ENCODE measurements around the gene HBD. TPM values are rescaled to one million over a fixed set of nuclear protein-coding genes. Genes with fewer than 3 reads are reported as not detected.
"Not testable (repeated sequence)": the region's sequence is repeated elsewhere in the genome, so short reads cannot be mapped to it uniquely, and the experiment has no call there.

Gene HBD
- total RNA-seq, 1 donor from 2014 or later: not detected

GRCh38 chr11:5267033-5267563, 32.8 kb upstream of the HBD start:
- Mint-ChIP-seq H3K27me3 (ENCODE audit: low read depth) (peaks cover 45% of the 10 kb centered on the region), H3K9me3 (ENCODE audit: low read depth) (peaks cover 2% of the 10 kb centered on the region), H3K4me3 (ENCODE audit: unreplicated experiment) (no peak overlapping the region), H3K27ac (ENCODE audit: unreplicated experiment) (no peak overlapping the region), H3K4me1 (ENCODE audit: low read depth) (no peaks in the 10 kb centered on the region), H3K36me3 (ENCODE audit: low read depth) (no peaks in the 10 kb centered on the region)
- DNase-seq (ENCODE audit: low spot score): no peak
- TF ChIP-seq CTCF (IDR thresholded peaks at IDR 0.05): no peak

GRCh38 chr11:5266609-5267008, 32.3 kb upstream of the HBD start:
- Mint-ChIP-seq H3K4me1 (ENCODE audit: low read depth) (no peaks in the 10 kb centered on the region), H3K27me3 (ENCODE audit: low read depth) (peaks cover 45% of the 10 kb centered on the region), H3K27ac (ENCODE audit: unreplicated experiment) (no peak overlapping the region), H3K4me3 (ENCODE audit: unreplicated experiment) (no peak overlapping the region), H3K9me3 (ENCODE audit: low read depth) (peaks cover 2% of the 10 kb centered on the region), H3K36me3 (ENCODE audit: low read depth) (no peaks in the 10 kb centered on the region)
- TF ChIP-seq CTCF (IDR thresholded peaks at IDR 0.05): no peak
- DNase-seq (ENCODE audit: low spot score): no peak

GRCh38 chr11:5265832-5266231, 31.5 kb upstream of the HBD start:
- Mint-ChIP-seq H3K9me3 (ENCODE audit: low read depth) (peaks cover 2% of the 10 kb centered on the region), H3K27me3 (ENCODE audit: low read depth) (peaks cover 49% of the 10 kb centered on the region), H3K27ac (ENCODE audit: unreplicated experiment) (no peak overlapping the region), H3K4me1 (ENCODE audit: low read depth) (no peaks in the 10 kb centered on the region), H3K36me3 (ENCODE audit: low read depth) (no peaks in the 10 kb centered on the region), H3K4me3 (ENCODE audit: unreplicated experiment) (no peak overlapping the region)
- TF ChIP-seq CTCF (IDR thresholded peaks at IDR 0.05): no peak
- DNase-seq (ENCODE audit: low spot score): no peak

GRCh38 chr11:5258543-5259262, 24.4 kb upstream of the HBD start:
- TF ChIP-seq CTCF (IDR thresholded peaks at IDR 0.05): no peak
- Mint-ChIP-seq H3K36me3 (ENCODE audit: low read depth) (no peaks in the 10 kb centered on the region), H3K4me1 (ENCODE audit: low read depth) (no peaks in the 10 kb centered on the region), H3K4me3 (ENCODE audit: unreplicated experiment) (no peak overlapping the region), H3K9me3 (ENCODE audit: low read depth) (peaks cover 17% of the 10 kb centered on the region), H3K27me3 (ENCODE audit: low read depth) (peaks cover 28% of the 10 kb centered on the region), H3K27ac (ENCODE audit: unreplicated experiment) (no peak overlapping the region)
- DNase-seq (ENCODE audit: low spot score): no peak

GRCh38 chr11:5257296-5257695, 23.0 kb upstream of the HBD start:
- Mint-ChIP-seq H3K4me3 (ENCODE audit: unreplicated experiment) (no peak overlapping the region), H3K4me1 (ENCODE audit: low read depth) (no peaks in the 10 kb centered on the region), H3K27me3 (ENCODE audit: low read depth) (peaks cover 27% of the 10 kb centered on the region), H3K9me3 (ENCODE audit: low read depth) (peaks cover 15% of the 10 kb centered on the region), H3K27ac (ENCODE audit: unreplicated experiment) (no peak overlapping the region), H3K36me3 (ENCODE audit: low read depth) (no peaks in the 10 kb centered on the region)
- no peak for TF ChIP-seq CTCF (IDR thresholded peaks at IDR 0.05)
- DNase-seq (ENCODE audit: low spot score): no peak

- not testable (repeated sequence) for DNase-seq (ENCODE audit: low spot score); H3K4me3 Mint-ChIP-seq (ENCODE audit: unreplicated experiment); H3K27ac Mint-ChIP-seq (ENCODE audit: unreplicated experiment); H3K9me3 Mint-ChIP-seq (ENCODE audit: low read depth); H3K4me1 Mint-ChIP-seq (ENCODE audit: low read depth); H3K36me3 Mint-ChIP-seq (ENCODE audit: low read depth)
- peaks cover 19% of the 10 kb centered on the region for H3K27me3 Mint-ChIP-seq (ENCODE audit: low read depth)
Observed at GRCh38 chr11:5254646-5255413, 20.5 kb upstream of the HBD start, which contains the start of gene HBG2. Gene HBG2, minus strand, starts transcription at chr11:5254781. Its CDS starts 53 bp downstream, at chr11:5254728.

GRCh38 chr11:5254023-5254422, 19.7 kb upstream of the HBD start:
- H3K9me3 Mint-ChIP-seq (ENCODE audit: low read depth); H3K27ac Mint-ChIP-seq (ENCODE audit: unreplicated experiment); H3K4me3 Mint-ChIP-seq (ENCODE audit: unreplicated experiment); H3K36me3 Mint-ChIP-seq (ENCODE audit: low read depth); DNase-seq (ENCODE audit: low spot score); H3K4me1 Mint-ChIP-seq (ENCODE audit: low read depth): not testable (repeated sequence)
- H3K27me3 Mint-ChIP-seq (ENCODE audit: low read depth): peaks cover 16% of the 10 kb centered on the region

GRCh38 chr11:5253440-5253839, 19.2 kb upstream of the HBD start:
- not testable (repeated sequence) for H3K4me1 Mint-ChIP-seq (ENCODE audit: low read depth); H3K4me3 Mint-ChIP-seq (ENCODE audit: unreplicated experiment); H3K9me3 Mint-ChIP-seq (ENCODE audit: low read depth); DNase-seq (ENCODE audit: low spot score); H3K36me3 Mint-ChIP-seq (ENCODE audit: low read depth); H3K27ac Mint-ChIP-seq (ENCODE audit: unreplicated experiment)
- H3K27me3 Mint-ChIP-seq (ENCODE audit: low read depth): peaks cover 17% of the 10 kb centered on the region

All from chondrocyte (in vitro differentiated cells).